H7 (cell line): ENCODE results near the gene SRP19. TPM values are rescaled to one million over a fixed set of nuclear protein-coding genes. Genes with fewer than 3 reads are reported as not detected.

Experiments used
- total RNA-seq: library from RNA; depleted of rRNA; stranded (reverse); fragments of >200 nt; shearing (Covaris generic); gene quantifications from 2 replicates; pipeline ENCODE4 v1.2.3, GENCODE V29; 2014; rRNA removed

The SRP19 gene
- total RNA-seq, 1 experiment from 2014 or later, result 72.7 TPM

Other genes with a start within 250 kb of the SRP19 start
- gene APC, start 123.4 kb upstream of the SRP19 start, total RNA-seq, result 22.2 and 25.5 TPM in 2 replicates
- 30.1 and 34.5 TPM in 2 replicates for gene REEP5, start 60.9 kb downstream of the SRP19 start, total RNA-seq
- 62.7 and 83.1 TPM in 2 replicates for gene DCP2, start 115.5 kb downstream of the SRP19 start, total RNA-seq